ENCODE results near the gene PARP16. TPM values are rescaled to one million over a fixed set of nuclear protein-coding genes. Genes with fewer than 3 reads are reported as not detected.
"Not testable (repeated sequence)": the region's sequence is repeated elsewhere in the genome, so short reads cannot be mapped to it uniquely, and the experiment has no call there.

PARP16 gene
- total RNA-seq, 1 donor from 2014 or later = 3.4 TPM

- peak; percentile 72 for DNase-seq (ENCODE audit: low spot score)
Measured at GRCh38 chr15:65245096-65245856, 41.4 kb downstream of the PARP16 start.

- DNase-seq (ENCODE audit: low spot score) = no peak
Measured at GRCh38 chr15:65244638-65245037, 42.0 kb downstream of the PARP16 start.

- not testable (repeated sequence) for DNase-seq (ENCODE audit: low spot score)
Measured at GRCh38 chr15:65236443-65236842, 50.2 kb downstream of the PARP16 start.

GRCh38 chr15:65233696-65234095, 53.0 kb downstream of the PARP16 start:
- DNase-seq (ENCODE audit: low spot score) = no peak

- no peak for DNase-seq (ENCODE audit: low spot score)
Measured at GRCh38 chr15:65232520-65232919, 54.2 kb downstream of the PARP16 start.

GRCh38 chr15:65231306-65231705, 55.4 kb downstream of the PARP16 start:
- DNase-seq (ENCODE audit: low spot score) = no peak

- not testable (repeated sequence) for DNase-seq (ENCODE audit: low spot score)
Measured at GRCh38 chr15:65226901-65227300, 59.8 kb downstream of the PARP16 start.

GRCh38 chr15:65226221-65226620, 60.5 kb downstream of the PARP16 start:
- DNase-seq (ENCODE audit: low spot score) = no peak

GRCh38 chr15:65223996-65224395, 62.7 kb downstream of the PARP16 start:
- no peak for DNase-seq (ENCODE audit: low spot score)

GRCh38 chr15:65222891-65223290, 63.8 kb downstream of the PARP16 start:
- DNase-seq (ENCODE audit: low spot score) = no peak

- DNase-seq (ENCODE audit: low spot score) = no peak
Measured at GRCh38 chr15:65221697-65222096, 65.0 kb downstream of the PARP16 start.

- DNase-seq (ENCODE audit: low spot score) = no peak
Measured at GRCh38 chr15:65219137-65219536, 67.5 kb downstream of the PARP16 start.

- DNase-seq (ENCODE audit: low spot score) = no peak
Measured at GRCh38 chr15:65217526-65218482, 68.9 kb downstream of the PARP16 start.

- no peak for DNase-seq (ENCODE audit: low spot score)
Measured at GRCh38 chr15:65215496-65215895, 71.2 kb downstream of the PARP16 start.

- DNase-seq (ENCODE audit: low spot score) = no peak
Measured at GRCh38 chr15:65214010-65214409, 72.7 kb downstream of the PARP16 start.

GRCh38 chr15:65213241-65213640, 73.4 kb downstream of the PARP16 start:
- DNase-seq (ENCODE audit: low spot score) = no peak

- no peak for DNase-seq (ENCODE audit: low spot score)
Measured at GRCh38 chr15:65212097-65212496, 74.6 kb downstream of the PARP16 start.

GRCh38 chr15:65211482-65211982, 75.2 kb downstream of the PARP16 start:
- peak; percentile 89 for DNase-seq (ENCODE audit: low spot score)

- DNase-seq (ENCODE audit: low spot score) = no peak
Measured at GRCh38 chr15:65210770-65211481, 75.8 kb downstream of the PARP16 start, which contains the start of gene CILP. Gene CILP, minus strand, starts transcription at chr15:65211473. Its CDS starts 1,718 bp downstream, at chr15:65209755.

- DNase-seq (ENCODE audit: low spot score) = peak; percentile 51
Measured at GRCh38 chr15:65209701-65210643, 76.7 kb downstream of the PARP16 start.
